Smooth muscle cell (in vitro differentiated cells): ENCODE data around the gene RTP3. TPM values are rescaled to one million over a fixed set of nuclear protein-coding genes. Genes with fewer than 3 reads are reported as not detected.

Source experiments
- DNase-seq: peaks from one replicate; lab custom pipeline; 2025; ENCODE audit not compliant: unreplicated experiment; lab: John Stamatoyannopoulos, UW
- H2AFZ ChIP-seq: fragments of 200-600 bp; sonication (generic); 2 replicates; pipeline ENCODE4 v1.6.0; 2016; ENCODE audit warnings: antibody characterized with exemption, low read depth, mild to moderate bottlenecking
- H3F3A ChIP-seq: fragments of 200-600 bp; sonication (generic); 2 replicates; pipeline ENCODE4 v1.6.0; 2017; ENCODE audit warnings: antibody characterized with exemption, low read depth
- H3K27ac ChIP-seq: fragments of 200-600 bp; sonication (generic); 2 replicates; pipeline ENCODE4 v1.5.1; 2016; ENCODE audit warnings: low read depth, mild to moderate bottlenecking
- H3K27me3 ChIP-seq: fragments of 200-600 bp; sonication (generic); 2 replicates; pipeline ENCODE4 v1.6.1; 2016; ENCODE audit warnings: low read depth, mild to moderate bottlenecking
- H3K36me3 ChIP-seq: fragments of 200-600 bp; sonication (generic); 2 replicates; pipeline ENCODE4 v1.5.1; 2016; ENCODE audit warnings: low read depth
- H3K4me1 ChIP-seq: fragments of 200-600 bp; sonication (generic); 2 replicates; pipeline ENCODE4 v1.5.1; 2016; ENCODE audit warnings: low read depth
- H3K4me2 ChIP-seq: fragments of 200-600 bp; sonication (generic); 2 replicates; pipeline ENCODE4 v1.6.0; 2016; ENCODE audit warnings: mild to moderate bottlenecking
- H3K4me3 ChIP-seq: fragments of 200-600 bp; sonication (generic); 2 replicates; pipeline ENCODE4 v1.5.1; 2016; ENCODE audit warnings: mild to moderate bottlenecking
- H3K79me2 ChIP-seq: fragments of 200-600 bp; sonication (generic); 2 replicates; pipeline ENCODE4 v1.6.0; 2016; ENCODE audit warnings: low read depth, mild to moderate bottlenecking
- H3K9ac ChIP-seq: fragments of 200-600 bp; sonication (generic); 2 replicates; pipeline ENCODE4 v1.6.0; 2016; ENCODE audit warnings: low read depth
- H3K9me3 ChIP-seq: fragments of 200-600 bp; sonication (generic); replicated peaks from 2 replicates; pipeline ENCODE4 v1.5.1; 2016; ENCODE audit warnings: low read depth
- H4K20me1 ChIP-seq: fragments of 200-600 bp; sonication (generic); 2 replicates; pipeline ENCODE4 v1.6.0; 2016; ENCODE audit warnings: low read depth
- WGBS: methylation state at CpG from one replicate; pipeline ENCODE4 v1.1.7; 2016; ENCODE audit warnings: low lambda C conversion rate; 5-methylcytosine and 5-hydroxymethylcytosine counted together
- polyA plus RNA-seq: library from polyadenylated mRNA; unstranded; fragments of >200 nt; fragmentation: Nextera tagmentation; extraction: Ambion mirVana; gene quantifications from 2 replicates; pipeline ENCODE4 v1.2.1, GENCODE V29; 2016
- total RNA-seq: library from RNA; depleted of rRNA; stranded (reverse); fragments of >200 nt; gene quantifications from 2 replicates; pipeline ENCODE4 v1.2.3, GENCODE V29; 2014
- TF ChIP-seq, protein P1 (sequence below): fragments of 200-600 bp; sonication (generic); IDR thresholded peaks from 2 replicates; pipeline ENCODE4 v1.5.1; 2017; ENCODE audit warnings: borderline replicate concordance, mild to moderate bottlenecking, antibody characterized with exemption; ENCODE audit not compliant: insufficient read depth, poor library complexity, severe bottlenecking

RTP3 gene
- total and polyA plus RNA-seq, 2 experiments from 2014 or later, result 0.19 TPM; not detected in 1

DNA sequence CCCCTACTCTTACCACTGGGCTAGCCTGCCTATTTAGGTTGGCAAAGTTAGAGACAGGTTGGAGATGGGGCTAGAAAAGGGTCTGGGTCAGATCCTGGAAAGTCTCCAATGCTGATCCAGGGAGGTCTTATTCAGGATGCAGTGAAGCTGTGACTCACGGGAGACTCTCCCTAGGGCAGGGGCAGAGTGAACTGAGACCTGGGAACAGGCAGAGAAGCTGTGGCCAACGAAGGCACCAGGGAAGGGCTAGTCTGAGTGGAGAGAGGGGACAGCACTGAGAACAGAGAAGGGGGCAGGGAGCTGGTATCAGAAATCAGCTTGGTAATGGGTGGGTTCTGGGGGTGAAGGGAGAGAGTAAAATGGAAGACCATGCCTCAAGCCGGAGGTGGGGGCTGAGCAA, 35.3 kb upstream of the RTP3 start:
- DNase-seq, result no peak
- WGBS, result 56% methylated on average over 3 of the region's 3 CpGs
- Histone ChIP-seq H4K20me1 (no peaks in the 10 kb centered on the region), H3K4me1 (no peaks in the 10 kb centered on the region), H3K27me3 (peaks cover 32% of the 10 kb centered on the region), H3K79me2 (no peaks in the 10 kb centered on the region), H3K36me3 (no peaks in the 10 kb centered on the region), H3F3A (no peaks in the 10 kb centered on the region), H3K4me2 (no peak overlapping the region), H2AFZ (no peak overlapping the region), H3K4me3 (no peak overlapping the region), H3K9me3 (no peaks in the 10 kb centered on the region), H3K27ac (no peak overlapping the region), H3K9ac (no peak overlapping the region)
- TF ChIP-seq, protein P1, sequence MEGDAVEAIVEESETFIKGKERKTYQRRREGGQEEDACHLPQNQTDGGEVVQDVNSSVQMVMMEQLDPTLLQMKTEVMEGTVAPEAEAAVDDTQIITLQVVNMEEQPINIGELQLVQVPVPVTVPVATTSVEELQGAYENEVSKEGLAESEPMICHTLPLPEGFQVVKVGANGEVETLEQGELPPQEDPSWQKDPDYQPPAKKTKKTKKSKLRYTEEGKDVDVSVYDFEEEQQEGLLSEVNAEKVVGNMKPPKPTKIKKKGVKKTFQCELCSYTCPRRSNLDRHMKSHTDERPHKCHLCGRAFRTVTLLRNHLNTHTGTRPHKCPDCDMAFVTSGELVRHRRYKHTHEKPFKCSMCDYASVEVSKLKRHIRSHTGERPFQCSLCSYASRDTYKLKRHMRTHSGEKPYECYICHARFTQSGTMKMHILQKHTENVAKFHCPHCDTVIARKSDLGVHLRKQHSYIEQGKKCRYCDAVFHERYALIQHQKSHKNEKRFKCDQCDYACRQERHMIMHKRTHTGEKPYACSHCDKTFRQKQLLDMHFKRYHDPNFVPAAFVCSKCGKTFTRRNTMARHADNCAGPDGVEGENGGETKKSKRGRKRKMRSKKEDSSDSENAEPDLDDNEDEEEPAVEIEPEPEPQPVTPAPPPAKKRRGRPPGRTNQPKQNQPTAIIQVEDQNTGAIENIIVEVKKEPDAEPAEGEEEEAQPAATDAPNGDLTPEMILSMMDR, result no peak

DNA sequence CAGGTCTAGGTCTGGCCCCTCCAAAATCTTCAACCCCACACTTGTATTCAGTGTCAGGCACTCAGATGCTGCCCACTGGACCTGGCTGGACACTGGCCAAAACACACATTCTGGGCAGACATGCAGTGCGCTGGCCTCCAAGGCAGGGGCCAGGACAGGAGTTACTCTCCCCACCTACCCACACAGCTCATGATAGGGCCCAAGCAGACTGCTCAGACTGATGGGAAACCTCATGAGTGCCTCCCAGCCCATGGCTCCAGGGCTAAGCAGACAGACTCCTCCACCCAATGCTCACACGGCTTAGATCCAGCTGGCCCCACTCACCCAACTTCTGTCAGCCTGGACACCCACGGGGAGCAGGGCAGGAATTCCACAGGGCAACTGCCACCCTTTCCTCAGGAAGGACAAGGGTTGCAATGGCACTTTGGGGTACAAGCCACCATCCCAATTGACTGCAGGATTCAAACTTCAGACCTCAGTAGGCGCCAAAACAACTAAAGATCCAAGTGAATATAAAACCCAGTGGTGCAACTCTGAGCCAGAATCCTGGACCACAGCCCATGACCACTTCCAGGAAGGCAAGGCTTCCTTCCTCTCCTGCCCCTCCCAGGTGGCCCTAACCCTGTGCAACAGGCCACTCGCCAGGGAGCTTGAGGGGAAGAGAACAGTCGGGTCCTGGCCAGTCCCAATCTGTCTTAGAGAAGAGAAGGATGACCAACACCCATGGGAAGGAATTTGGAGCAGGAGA, 34.5 kb upstream of the RTP3 start:
- DNase-seq, result no peak
- no peak overlapping the region for H2AFZ ChIP-seq
- H3K9ac ChIP-seq, result no peak overlapping the region
- no peak overlapping the region for H3K4me2 ChIP-seq
- H3K4me3 ChIP-seq, result no peak overlapping the region
- H3K27me3 ChIP-seq, result peaks cover 32% of the 10 kb centered on the region
- no peaks in the 10 kb centered on the region for H3K36me3 ChIP-seq
- H3K79me2 ChIP-seq, result no peaks in the 10 kb centered on the region
- H3K27ac ChIP-seq, result no peak overlapping the region
- H3F3A ChIP-seq, result no peaks in the 10 kb centered on the region
- no peaks in the 10 kb centered on the region for H3K9me3 ChIP-seq
- H4K20me1 ChIP-seq, result no peaks in the 10 kb centered on the region
- WGBS, result 84% methylated on average over 6 of the region's 6 CpGs
- H3K4me1 ChIP-seq, result no peaks in the 10 kb centered on the region
- TF ChIP-seq, protein P1, result no peak

DNA sequence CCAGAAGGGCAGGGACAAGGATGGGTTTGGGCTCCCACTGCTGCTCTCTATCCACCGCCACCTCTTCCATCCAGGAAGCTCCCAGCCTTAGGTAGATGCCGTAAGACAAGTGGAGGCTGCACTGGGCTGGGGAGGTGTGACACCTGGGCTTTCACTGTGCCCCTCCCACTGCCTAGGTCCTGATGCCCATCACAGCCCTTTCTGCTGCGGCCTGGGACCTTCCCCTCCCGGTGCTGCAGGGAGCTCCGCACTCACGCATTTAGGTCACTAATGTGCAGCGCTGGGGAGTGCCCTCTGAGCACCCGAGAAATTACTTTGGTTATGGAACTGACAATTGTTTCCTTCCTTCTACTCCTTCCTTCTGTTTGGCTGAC, 33.9 kb upstream of the RTP3 start:
- TF ChIP-seq, protein P1, result no peak
- Histone ChIP-seq H3K4me2 (no peak overlapping the region), H3K79me2 (no peaks in the 10 kb centered on the region), H3K36me3 (no peaks in the 10 kb centered on the region), H4K20me1 (no peaks in the 10 kb centered on the region), H3K4me1 (no peaks in the 10 kb centered on the region), H2AFZ (no peak overlapping the region), H3K9ac (no peak overlapping the region), H3F3A (no peaks in the 10 kb centered on the region), H3K27ac (no peak overlapping the region), H3K27me3 (peaks cover 32% of the 10 kb centered on the region), H3K9me3 (no peaks in the 10 kb centered on the region), H3K4me3 (no peak overlapping the region)
- 95% methylated on average over 8 of the region's 8 CpGs for WGBS
- DNase-seq, result no peak
